Smooth muscle cell (in vitro differentiated cells): ENCODE measurements around the gene BRSK2. TPM values are rescaled to one million over a fixed set of nuclear protein-coding genes. Genes with fewer than 3 reads are reported as not detected.

Source experiments
- DNase-seq: peaks from one replicate; lab custom pipeline; 2025; ENCODE audit not compliant: unreplicated experiment; lab: John Stamatoyannopoulos, UW
- H2AFZ ChIP-seq: fragments of 200-600 bp; sonication (generic); 2 replicates; pipeline ENCODE4 v1.6.0; 2016; ENCODE audit warnings: antibody characterized with exemption, low read depth, mild to moderate bottlenecking
- H3F3A ChIP-seq: fragments of 200-600 bp; sonication (generic); 2 replicates; pipeline ENCODE4 v1.6.0; 2017; ENCODE audit warnings: antibody characterized with exemption, low read depth
- H3K27ac ChIP-seq: fragments of 200-600 bp; sonication (generic); 2 replicates; pipeline ENCODE4 v1.5.1; 2016; ENCODE audit warnings: low read depth, mild to moderate bottlenecking
- H3K27me3 ChIP-seq: fragments of 200-600 bp; sonication (generic); 2 replicates; pipeline ENCODE4 v1.6.1; 2016; ENCODE audit warnings: low read depth, mild to moderate bottlenecking
- H3K36me3 ChIP-seq: fragments of 200-600 bp; sonication (generic); 2 replicates; pipeline ENCODE4 v1.5.1; 2016; ENCODE audit warnings: low read depth
- H3K4me1 ChIP-seq: fragments of 200-600 bp; sonication (generic); 2 replicates; pipeline ENCODE4 v1.5.1; 2016; ENCODE audit warnings: low read depth
- H3K4me2 ChIP-seq: fragments of 200-600 bp; sonication (generic); 2 replicates; pipeline ENCODE4 v1.6.0; 2016; ENCODE audit warnings: mild to moderate bottlenecking
- H3K4me3 ChIP-seq: fragments of 200-600 bp; sonication (generic); 2 replicates; pipeline ENCODE4 v1.5.1; 2016; ENCODE audit warnings: mild to moderate bottlenecking
- H3K79me2 ChIP-seq: fragments of 200-600 bp; sonication (generic); 2 replicates; pipeline ENCODE4 v1.6.0; 2016; ENCODE audit warnings: low read depth, mild to moderate bottlenecking
- H3K9ac ChIP-seq: fragments of 200-600 bp; sonication (generic); 2 replicates; pipeline ENCODE4 v1.6.0; 2016; ENCODE audit warnings: low read depth
- H3K9me3 ChIP-seq: fragments of 200-600 bp; sonication (generic); replicated peaks from 2 replicates; pipeline ENCODE4 v1.5.1; 2016; ENCODE audit warnings: low read depth
- H4K20me1 ChIP-seq: fragments of 200-600 bp; sonication (generic); 2 replicates; pipeline ENCODE4 v1.6.0; 2016; ENCODE audit warnings: low read depth
- WGBS: methylation state at CpG from one replicate; pipeline ENCODE4 v1.1.7; 2016; ENCODE audit warnings: low lambda C conversion rate; 5-methylcytosine and 5-hydroxymethylcytosine counted together
- polyA plus RNA-seq: library from polyadenylated mRNA; unstranded; fragments of >200 nt; fragmentation: Nextera tagmentation; extraction: Ambion mirVana; gene quantifications from 2 replicates; pipeline ENCODE4 v1.2.1, GENCODE V29; 2016
- total RNA-seq: library from RNA; depleted of rRNA; stranded (reverse); fragments of >200 nt; gene quantifications from 2 replicates; pipeline ENCODE4 v1.2.3, GENCODE V29; 2014
- TF ChIP-seq, protein P1 (sequence below): fragments of 200-600 bp; sonication (generic); IDR thresholded peaks from 2 replicates; pipeline ENCODE4 v1.5.1; 2017; ENCODE audit warnings: borderline replicate concordance, mild to moderate bottlenecking, antibody characterized with exemption; ENCODE audit not compliant: insufficient read depth, poor library complexity, severe bottlenecking

The BRSK2 gene
- total and polyA plus RNA-seq, 2 experiments from 2014 or later = 1.5 to 5.2 TPM

DNA sequence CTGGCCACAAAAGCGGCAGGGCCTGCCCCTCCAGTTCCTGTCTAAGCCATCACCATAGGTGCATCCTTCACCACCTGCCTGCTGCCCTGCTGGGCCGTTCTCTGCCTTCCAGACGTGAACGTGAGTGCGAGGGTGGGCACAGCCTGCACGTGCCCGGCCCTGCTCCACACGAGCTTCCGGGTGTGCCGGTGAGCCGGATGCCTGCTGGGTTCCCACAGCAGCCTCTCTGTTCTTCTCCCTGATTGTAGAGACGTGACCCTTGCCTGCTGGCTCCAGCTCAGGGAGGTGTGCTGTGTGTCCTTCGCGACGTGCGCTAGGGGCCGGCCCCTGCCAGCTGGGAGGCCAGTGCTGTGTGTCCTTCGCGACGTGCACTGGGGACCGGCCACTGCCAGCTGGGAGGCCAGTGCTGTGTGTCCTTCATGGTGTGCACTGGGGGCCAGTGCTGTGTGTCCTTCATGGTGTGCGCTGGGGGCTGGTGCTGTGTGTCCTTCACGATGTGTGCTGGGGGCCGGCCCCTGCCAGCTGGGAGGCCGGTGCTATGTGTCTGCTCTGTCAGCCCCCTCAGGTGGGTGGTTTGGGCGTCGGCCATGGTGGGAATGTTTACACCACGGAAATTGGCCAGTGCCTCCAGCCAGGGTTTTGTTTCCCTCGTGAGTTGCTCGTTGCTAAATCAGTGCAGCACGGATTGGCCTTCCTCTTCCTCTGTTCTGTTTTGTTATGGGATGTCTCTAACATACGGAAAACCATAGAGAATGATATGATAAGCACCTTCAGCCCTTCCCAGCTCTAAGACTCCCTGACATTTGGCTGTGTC is 35.4 kb upstream of the BRSK2 start:
- H3K27me3 ChIP-seq = no peaks in the 10 kb centered on the region
- H3K9me3 ChIP-seq = no peaks in the 10 kb centered on the region
- no peak overlapping the region for H3K27ac ChIP-seq
- H4K20me1 ChIP-seq = no peaks in the 10 kb centered on the region
- no peak overlapping the region for H3K9ac ChIP-seq
- DNase-seq = no peak
- H3F3A ChIP-seq = no peaks in the 10 kb centered on the region
- H3K36me3 ChIP-seq = no peaks in the 10 kb centered on the region
- H3K4me2 ChIP-seq = no peak overlapping the region
- 90% methylated on average over 32 of the region's 32 CpGs for WGBS
- no peaks in the 10 kb centered on the region for H3K4me1 ChIP-seq
- H2AFZ ChIP-seq = no peak overlapping the region
- H3K79me2 ChIP-seq = no peaks in the 10 kb centered on the region
- TF ChIP-seq, protein P1, sequence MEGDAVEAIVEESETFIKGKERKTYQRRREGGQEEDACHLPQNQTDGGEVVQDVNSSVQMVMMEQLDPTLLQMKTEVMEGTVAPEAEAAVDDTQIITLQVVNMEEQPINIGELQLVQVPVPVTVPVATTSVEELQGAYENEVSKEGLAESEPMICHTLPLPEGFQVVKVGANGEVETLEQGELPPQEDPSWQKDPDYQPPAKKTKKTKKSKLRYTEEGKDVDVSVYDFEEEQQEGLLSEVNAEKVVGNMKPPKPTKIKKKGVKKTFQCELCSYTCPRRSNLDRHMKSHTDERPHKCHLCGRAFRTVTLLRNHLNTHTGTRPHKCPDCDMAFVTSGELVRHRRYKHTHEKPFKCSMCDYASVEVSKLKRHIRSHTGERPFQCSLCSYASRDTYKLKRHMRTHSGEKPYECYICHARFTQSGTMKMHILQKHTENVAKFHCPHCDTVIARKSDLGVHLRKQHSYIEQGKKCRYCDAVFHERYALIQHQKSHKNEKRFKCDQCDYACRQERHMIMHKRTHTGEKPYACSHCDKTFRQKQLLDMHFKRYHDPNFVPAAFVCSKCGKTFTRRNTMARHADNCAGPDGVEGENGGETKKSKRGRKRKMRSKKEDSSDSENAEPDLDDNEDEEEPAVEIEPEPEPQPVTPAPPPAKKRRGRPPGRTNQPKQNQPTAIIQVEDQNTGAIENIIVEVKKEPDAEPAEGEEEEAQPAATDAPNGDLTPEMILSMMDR = no peak
- no peak overlapping the region for H3K4me3 ChIP-seq

DNA sequence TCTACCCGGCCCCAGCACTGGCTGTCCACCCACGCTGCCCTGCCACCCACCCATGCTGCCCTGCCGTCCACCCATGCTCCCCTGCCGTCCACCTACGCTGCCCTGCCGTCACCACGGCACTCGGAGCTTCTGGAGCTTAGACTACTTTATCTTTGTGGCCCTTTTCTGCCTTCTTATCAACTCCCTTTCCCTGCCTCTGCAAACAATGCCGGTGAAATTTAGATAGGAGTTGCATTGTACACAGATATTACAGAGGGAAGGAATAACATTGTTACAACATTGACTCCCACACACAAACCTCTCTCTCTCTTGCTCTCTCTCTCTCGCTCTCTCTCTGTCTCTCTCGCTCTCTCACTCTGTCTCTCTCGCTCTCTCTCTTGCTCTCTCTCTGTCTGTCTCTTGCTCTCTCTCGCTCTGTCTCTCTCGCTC is 33.7 kb upstream of the BRSK2 start:
- Histone ChIP-seq H3K27me3 (no peaks in the 10 kb centered on the region), H3K9me3 (no peaks in the 10 kb centered on the region), H2AFZ (no peak overlapping the region), H3F3A (no peaks in the 10 kb centered on the region), H3K27ac (no peak overlapping the region), H3K4me3 (no peak overlapping the region), H3K9ac (no peak overlapping the region), H3K4me2 (no peak overlapping the region), H3K36me3 (no peaks in the 10 kb centered on the region), H3K4me1 (no peaks in the 10 kb centered on the region), H3K79me2 (no peaks in the 10 kb centered on the region), H4K20me1 (no peaks in the 10 kb centered on the region)
- DNase-seq = no peak
- WGBS = 60% methylated on average over 14 of the region's 14 CpGs
- TF ChIP-seq, protein P1 = no peak

DNA sequence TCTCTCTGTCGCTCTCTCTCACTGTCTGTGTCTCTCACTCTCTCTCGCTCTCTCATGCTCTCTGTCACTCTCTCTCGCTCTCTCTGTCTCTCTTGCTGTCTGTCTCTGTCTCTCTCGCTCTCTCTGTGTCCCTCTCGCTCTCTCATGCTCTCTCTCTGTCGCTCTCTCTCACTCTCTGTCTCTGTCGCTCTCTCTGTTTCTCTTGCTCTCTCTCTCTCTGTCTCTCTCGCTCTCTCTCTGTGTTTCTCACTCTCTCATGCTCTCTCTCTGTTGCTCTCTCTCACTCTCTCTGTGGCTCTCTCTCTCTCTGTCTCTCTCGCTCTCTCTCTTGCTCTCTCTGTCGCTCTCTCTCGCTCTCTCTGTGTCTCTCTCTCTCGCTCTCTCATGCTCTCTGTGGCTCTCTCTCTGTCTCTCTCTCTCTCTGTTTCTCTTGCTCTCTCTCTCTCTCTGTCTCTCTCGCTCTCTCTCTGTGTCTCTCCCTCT is 33.2 kb upstream of the BRSK2 start:
- Histone ChIP-seq H3K4me2 (no peak overlapping the region), H3K4me1 (no peaks in the 10 kb centered on the region), H3K9ac (no peak overlapping the region), H3K27me3 (no peaks in the 10 kb centered on the region), H3K79me2 (no peaks in the 10 kb centered on the region), H3F3A (no peaks in the 10 kb centered on the region), H3K4me3 (no peak overlapping the region), H3K9me3 (no peaks in the 10 kb centered on the region), H4K20me1 (no peaks in the 10 kb centered on the region), H3K27ac (no peak overlapping the region), H3K36me3 (no peaks in the 10 kb centered on the region), H2AFZ (no peak overlapping the region)
- no peak for DNase-seq
- 91% methylated on average over 13 of the region's 13 CpGs for WGBS
- TF ChIP-seq, protein P1 = no peak
